ELF-1 (cell line): Measurements from ENCODE around the gene GOLGA6A.
A peak's percentile ranks its signal among the peaks of the same experiment; 100 is the strongest.
"Not testable (repeated sequence)": the region's sequence is repeated elsewhere in the genome, so short reads cannot be mapped to it uniquely, and the experiment has no call there.

ENCODE experiments used
- DNase-seq: peaks from one replicate; pipeline ENCODE4 v3.0.0-alpha.2; 2016; ENCODE audit warnings: low read depth, low spot score

GOLGA6A gene

DNA sequence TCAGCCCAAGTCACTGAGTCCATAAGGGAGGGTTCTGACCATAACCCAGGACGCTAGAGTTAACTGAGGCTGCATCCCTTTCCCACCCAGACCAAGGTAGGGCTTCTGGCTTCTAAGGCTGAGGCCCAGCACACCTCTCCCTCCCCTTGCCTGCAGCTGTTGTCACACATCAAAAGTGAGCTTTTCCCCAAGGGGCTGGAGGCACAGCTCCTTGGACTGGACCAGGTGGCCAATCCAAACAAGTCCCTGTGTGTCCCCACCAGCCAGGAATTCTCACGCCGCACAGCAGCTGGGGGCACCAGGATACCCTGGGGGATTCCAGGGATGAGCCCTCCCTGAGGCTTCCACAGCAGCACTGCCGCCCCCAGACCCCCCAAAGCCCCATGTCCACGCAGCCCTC lies 25.8 kb upstream of the GOLGA6A start:
- DNase-seq: no peak

DNA sequence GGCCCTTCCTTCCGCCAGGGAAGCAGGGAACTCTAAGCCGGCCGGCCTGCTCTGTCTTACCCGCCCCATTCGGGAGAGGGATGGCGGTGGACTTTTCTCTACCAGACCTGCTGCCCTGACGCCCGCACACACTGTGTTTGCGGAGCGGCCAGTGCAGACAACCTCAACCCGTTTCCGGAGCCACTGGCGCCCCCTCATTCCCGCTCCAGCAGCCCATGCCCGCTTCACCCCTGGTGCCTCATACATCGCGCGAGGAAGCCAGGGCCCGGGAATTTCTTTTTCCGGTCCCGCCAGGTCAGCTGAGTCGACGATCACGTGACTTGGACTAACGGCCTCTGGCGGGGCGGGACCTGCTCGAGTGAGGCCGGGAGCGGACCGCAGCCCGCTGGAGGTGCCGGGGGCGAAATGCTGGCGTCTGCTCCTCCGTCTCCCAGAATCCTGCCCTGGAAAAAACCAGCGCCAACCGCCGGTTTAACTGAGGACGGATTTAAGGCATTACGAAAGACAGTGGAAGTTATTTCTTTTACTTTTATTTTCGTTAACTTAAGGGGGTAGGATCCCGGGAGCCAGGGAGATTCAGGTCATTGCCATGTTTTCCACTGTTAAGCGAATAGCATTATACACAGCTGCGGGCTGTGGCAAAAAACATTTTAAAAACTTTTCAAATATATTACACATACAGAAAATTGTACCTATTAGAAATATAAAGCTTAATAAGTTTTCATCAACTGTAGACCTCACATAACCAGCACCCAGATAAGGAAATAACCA lies 17.8 kb upstream of the GOLGA6A start:
- DNase-seq: peak; percentile 97

DNA sequence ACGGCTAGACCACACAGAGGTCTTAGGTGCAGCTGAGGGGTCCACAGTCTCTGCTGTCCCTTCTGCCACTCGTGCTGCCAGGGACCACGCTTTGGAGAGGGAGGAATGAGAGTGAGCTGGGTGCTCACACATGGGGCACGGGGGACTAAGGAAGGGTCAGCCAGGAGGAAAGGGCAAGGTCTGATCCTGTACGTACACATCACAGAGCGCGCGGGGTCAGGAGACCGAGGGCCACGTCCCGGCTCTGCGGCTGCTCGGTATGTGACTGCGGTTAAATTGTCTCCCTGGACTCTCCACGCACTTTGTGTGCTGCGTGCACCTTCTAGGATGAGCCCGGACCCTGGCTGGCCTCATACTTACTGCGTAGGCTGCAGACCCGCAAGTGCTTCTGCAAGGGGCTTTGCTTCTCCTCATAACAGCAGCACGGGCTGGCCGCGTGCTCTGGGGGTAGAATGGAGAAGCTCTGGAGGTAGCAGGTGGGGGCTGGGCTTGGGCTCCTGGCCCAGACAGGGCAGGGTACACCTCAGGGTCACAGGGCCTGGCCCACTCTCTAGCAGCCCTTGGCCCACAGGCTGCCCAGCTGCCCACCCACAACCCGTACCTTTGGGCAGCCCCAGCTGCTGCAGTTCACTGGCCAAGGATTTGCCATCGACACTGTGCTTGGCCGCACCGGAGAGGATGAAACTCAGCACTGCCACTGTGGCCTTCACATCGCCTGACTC lies 14.6 kb upstream of the GOLGA6A start:
- DNase-seq: not testable (repeated sequence)

DNA sequence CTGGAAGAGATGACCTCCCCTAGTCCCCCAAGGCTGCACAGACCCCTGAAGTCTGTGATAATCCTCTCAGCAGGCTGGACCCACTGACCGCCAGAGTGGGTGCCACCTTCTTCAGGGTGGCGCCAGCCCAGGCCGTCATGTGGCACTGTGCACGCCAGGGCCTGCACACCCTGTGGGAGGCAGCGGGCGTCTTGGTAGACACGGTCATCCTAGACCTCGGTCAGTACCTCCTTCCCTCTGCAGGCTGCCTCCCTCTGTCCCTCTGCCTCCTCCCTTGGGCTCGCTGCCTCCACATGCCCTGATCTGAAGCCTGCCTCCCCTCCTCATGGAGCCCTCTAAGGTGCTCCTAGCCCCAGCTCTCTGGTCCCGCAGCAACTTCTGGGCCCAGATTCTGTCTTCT lies 13.3 kb upstream of the GOLGA6A start:
- DNase-seq: not testable (repeated sequence)

DNA sequence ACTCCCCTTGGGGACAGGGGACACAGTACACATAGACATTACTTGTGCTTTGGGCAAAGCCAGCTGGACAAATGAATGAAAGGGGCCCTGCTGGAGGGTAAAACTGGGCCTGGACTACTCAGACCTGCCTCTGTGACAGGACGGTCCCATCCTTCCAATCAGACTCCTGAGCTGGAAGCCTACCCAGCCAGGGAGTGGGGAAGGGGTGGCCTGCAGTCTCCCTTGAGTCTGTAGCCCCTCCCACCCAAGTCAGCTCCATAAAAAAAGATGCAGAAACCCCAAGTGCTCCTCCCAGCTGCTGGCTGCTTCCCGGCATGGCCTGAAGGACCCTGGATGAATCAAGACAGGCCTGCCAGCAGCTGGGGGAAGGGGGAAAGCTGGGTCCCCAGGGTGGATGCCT lies 12.2 kb upstream of the GOLGA6A start:
- not testable (repeated sequence) for DNase-seq

DNA sequence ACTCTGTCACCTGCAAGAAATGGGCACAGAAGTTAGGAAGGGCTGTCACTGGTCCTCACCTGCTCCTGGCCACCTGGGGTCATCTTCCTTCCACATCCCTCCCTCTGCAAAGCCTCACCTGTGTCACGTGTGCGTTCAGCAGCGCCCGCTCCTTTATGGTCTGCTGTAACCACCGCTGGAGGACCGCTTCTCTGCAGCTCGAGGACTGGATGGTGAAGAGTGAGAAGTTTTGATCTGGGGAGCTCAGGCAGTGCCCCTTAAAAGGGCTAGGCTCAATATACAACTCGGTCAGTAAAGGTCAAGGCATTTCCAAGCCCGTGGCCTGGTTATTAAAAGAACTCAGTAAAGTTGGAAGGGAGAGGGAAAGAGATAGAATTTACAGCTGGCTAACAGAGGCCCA lies 6.6 kb downstream of the GOLGA6A start:
- DNase-seq: not testable (repeated sequence)

DNA sequence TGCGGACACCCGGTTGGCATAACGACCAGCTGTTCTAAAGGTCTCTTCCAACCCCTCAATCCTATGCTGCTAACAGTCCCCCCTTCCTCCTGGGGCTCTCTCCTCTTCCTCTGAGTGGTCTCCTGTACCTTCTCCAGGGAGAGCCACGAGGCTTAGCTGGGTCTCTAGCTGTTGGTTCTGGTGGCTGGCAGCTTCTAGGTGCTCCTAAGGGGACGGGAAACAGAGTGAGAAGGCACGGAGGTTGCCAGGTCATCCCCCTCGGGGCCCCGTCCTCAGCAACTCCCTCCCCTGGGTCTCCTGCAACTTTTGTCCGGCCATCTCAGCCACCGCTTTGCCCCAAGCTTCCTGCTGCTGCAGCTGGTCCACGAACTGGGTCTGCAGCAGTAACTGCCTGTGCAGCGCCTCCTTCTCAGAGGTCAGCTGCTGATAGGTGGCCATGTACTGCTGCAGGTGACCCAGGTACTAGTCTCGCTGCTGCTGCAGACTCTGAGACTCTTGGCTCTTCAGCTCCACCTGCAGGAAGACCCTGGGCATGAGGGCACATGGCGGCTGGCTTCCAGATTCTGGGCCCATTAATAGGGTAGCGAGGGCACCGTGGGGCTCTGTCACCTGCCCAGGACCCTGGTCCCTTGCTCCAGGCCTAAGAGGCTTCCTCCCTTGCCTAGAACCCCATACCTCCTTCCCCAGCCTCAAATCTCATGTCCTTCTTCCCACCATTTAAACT lies 9.6 kb downstream of the GOLGA6A start:
- not testable (repeated sequence) for DNase-seq

DNA sequence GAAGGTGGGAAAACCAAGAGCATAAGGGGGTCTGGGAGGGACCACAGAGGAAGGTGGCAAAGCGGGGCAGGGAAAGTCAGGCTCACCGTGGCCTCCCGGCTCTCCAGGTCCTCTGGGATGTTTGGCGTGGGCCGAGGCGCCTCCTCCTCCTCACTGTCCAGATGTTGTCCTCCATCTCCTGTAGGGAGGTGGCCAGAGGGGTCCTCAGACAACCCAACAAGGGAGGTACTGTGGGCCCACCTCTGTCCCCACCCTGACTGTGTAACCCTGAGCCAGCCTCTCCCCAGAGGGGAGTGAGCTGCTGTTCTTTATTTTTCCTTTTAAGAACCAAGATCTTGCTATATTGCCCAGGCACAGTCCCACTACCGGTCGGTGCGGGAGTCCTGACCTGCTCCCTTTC lies 10.2 kb downstream of the GOLGA6A start:
- not testable (repeated sequence) for DNase-seq

DNA sequence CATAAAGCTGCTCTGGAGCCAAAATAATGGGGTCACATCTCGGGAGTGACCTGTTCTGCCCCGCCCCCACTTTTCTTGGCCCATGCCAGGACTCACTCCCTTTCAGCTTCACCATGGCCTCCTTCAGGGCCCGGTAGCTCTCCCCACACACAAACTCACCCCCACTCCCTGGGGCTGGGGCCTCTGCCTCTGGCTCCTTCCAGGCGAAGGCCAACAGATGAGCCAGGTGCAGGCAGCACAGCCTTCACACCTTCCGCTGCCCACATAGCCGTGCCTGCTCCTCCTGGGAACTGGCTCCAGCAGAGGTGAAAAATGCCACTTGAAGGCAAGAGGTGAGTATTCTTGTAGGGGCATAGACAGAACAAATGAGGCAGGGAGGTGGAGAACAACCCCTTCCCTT lies 10.7 kb downstream of the GOLGA6A start:
- not testable (repeated sequence) for DNase-seq

DNA sequence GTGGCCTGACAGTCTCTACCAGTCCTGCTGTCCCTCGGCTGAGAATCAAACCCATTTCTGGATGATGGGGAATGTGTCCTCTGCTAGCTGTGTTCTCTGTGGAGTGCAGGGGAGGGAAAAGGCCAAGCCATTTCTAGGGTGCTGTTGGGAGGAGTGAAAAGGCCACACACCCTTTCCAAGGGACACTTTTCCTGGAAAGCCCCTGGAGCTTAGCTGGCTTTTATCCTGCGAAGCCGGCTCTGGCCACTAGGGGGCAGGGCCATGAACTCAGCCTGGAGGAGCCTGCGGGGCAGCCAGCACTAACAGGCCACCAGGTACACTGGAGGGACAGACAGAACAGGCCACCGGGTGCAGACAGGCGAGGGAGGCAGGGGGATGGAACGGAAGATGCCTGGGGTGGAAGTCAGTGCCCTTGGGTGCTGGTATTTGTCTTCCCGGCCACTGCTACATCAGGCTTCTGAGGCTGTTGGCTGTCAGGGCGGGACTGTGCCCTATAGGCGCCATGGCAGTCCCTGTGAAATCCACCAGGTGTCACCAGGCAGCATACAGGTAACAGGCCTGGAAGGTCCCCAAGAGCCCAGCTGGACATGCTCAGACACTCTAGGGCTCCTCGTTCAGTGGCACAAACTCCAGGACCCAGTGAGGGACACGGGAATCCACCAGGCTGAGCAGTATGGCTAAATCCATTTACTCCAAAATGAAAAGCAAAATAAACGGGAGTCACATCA lies 16.5 kb downstream of the GOLGA6A start:
- not testable (repeated sequence) for DNase-seq

DNA sequence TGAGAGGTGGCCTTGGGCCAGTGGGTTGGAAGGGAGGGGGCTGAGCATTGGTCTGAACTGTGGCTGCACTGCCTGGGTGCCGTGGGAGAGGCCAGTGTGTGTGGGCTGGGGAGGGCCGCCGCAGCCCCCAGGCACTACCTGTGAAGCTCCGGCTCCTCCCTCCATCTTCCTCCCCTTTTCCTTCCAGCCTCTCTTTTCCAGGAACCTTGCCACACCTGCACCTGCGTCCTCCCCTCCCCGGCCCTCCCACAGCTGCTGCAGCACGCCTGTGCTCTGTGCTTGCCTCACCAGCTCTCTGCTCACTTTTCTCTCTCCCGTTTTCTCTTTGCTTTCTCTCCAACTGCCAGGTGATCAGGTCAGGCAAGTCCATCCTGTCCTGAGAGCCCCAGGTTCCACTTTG lies 17.5 kb downstream of the GOLGA6A start:
- DNase-seq: not testable (repeated sequence)

DNA sequence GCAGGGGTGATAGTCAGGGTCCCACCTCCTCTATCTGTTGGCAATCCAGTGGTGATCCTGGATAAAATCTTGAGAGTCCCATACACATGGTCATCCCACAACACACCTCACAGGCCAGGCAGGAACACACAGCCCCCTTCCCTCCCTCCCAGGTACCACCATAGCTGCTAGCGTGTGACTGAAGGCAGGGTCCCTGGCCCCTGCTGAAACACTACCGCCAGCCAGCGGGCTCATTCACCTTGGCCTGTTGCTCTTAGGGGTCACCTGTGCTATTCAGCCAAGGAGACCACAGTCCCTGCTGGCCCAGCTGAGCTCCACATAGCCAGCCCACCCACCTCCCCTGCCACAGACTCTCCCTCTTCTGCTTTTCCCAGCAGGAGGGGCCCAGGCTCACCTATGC lies 18.2 kb downstream of the GOLGA6A start:
- not testable (repeated sequence) for DNase-seq

DNA sequence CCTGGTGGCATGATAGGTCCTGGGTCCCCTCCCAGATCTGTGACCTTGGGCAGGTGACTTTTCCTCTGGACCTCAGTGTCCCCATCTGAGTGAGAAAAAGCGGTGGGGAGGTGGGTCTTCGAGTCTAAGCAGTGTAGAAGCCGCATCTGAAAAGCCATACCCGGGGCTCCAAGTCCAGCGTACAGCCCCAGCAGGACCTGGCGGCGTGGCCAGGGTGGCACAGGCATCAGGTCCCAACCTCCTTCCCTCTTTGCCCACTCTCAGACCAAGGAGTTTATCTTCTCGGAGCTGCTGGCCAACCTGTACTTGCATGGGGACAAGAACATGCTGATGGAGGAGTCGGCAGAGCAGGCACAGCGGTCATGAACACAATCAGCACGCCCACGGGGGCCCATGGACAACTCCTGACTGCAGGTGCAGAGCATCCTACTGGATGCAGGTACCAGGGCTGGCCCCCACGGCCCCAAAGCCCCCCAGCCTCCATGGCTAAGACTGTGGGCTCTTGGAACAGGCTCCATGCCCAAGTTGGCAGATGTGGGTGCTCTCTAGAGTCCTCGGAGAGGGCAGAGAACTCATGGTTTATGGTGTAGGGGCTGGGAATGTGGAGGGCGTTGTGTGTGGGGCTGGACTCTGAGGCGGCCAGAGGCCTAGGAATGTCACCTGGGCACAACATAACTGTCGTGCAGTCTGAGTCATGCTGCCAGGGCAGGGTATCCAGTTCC lies 18.8 kb downstream of the GOLGA6A start:
- not testable (repeated sequence) for DNase-seq

DNA sequence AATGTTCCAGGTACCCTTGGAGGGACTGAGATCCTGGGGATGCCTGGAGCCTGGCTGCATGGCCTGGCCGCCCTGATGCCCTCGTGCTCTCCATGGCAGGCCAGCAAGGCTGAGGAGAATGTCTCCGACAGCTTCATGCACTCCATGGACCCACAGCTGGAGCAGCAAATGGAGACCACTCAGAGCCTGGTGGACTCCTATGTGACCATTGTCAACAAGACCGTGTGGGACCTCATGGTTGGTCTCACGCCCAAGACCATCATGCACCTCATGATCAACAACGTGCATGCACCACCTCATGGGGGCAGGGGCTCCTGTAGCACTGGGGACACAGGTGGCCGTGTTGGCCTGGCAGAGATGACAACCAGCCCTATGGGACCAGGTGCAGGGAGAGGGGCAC lies 19.7 kb downstream of the GOLGA6A start:
- DNase-seq: no peak

DNA sequence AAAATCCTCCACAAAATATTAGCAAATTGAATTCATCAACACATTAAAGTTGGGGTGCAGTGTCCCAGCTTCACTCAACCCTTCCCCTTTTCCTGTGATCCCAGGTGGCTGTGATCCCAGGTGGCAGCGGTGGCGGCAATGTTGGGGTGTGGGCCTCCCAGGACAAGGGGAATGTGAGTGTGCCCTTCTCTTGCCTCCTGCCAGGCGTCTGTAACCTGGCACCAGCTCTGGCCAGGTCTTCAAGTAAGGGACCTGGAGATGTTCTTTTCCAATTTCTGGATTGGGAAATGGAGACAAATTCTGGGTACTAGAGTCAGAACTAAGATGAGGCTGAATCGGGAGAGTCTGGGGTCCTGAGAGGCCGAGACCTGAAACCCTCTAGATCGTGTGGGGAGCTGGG lies 20.1 kb downstream of the GOLGA6A start:
- DNase-seq: no peak

DNA sequence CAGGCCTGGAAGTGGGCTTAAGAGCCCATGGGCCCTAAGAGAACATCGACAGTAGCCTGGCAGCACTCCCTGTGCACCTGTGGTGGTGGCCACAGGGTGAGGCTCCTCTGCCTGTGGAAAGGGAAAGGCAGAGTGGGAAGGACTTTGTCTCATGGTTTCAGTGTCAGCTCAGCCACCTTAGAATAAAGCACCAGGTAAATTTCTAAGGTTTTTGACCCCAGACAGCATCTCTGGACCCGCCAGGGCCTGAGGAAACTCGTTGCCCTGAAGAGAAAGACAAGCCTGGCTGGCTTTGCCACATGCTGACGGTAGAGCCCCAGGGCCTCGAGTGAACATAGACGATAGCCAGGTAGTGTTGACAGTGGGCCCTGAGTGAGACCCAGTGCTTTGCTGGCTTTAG lies 22.1 kb downstream of the GOLGA6A start:
- peak; percentile 28 for DNase-seq

DNA sequence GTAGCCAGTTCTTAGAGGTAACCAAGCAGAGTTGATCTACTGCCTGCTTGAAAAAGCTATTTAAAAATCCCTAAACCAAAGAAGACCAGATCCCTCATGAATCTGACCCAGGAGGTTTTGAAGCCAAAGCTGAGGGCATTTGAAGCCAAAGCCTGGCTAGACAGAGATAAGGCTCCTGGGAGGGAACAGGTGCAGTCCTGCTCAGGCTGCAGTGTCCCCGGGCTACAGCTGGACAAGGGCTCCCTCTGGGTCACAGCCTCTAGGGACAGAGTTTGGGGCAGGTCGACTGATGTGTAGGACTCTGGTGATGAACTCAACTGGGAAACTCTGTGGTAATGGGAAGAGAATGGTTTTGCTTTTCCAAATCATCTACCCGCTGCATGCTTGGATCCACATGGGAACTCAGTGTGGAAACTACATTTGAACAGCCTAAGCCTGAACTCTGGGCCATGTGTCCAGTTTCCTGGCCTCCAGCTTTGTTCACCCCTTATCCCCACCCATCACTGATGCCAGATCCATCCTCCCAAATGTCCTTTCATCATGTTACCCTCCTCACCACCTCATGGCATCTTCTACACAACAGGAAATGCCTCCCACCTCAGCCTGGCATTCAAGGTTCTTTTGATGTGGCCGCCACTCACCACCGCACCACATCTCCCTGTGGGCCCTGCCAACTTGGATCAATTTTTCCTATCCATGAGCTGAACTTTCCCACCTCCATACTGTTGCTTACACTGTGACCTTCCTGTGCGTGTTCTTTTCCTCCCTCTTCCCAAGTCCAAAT lies 23.1 kb downstream of the GOLGA6A start:
- DNase-seq: not testable (repeated sequence)

DNA sequence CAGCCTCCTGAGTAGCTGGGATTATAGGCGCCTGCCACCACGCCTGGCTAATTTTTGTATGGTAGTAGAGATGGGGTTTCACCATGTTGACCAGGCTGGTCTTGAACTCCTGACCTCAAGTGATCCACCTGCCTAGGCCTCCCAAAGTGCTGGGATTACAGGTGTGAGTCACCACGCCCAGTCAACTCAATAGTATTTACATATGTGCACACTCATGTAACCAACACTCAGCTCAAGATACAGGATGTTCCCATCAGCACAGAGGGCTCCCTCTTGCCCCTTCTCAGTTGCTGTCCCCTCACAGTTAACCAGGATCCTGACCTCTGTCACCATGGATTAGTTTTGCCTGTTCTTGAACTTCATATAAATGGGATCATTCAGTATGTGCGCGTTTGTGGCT lies 26.0 kb downstream of the GOLGA6A start:
- not testable (repeated sequence) for DNase-seq

DNA sequence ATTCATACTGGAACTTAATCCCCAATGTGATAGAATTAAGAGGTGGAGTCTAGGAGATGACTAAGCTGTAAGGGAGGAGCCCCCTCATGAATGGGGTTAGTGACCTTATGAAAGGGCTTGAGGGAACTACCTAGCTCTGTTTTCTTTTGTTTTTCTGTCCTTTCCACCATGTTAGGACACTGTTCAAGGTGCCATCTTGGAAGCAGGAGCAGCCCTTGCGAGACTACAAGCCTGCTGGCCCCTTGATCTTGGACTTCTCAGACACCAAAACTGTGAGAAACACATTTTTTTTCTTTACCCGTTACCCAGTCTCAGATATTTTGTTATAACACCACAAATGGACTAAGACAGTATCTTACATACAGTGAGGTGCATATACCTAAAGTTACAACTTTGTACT lies 26.5 kb downstream of the GOLGA6A start:
- DNase-seq: no peak

DNA sequence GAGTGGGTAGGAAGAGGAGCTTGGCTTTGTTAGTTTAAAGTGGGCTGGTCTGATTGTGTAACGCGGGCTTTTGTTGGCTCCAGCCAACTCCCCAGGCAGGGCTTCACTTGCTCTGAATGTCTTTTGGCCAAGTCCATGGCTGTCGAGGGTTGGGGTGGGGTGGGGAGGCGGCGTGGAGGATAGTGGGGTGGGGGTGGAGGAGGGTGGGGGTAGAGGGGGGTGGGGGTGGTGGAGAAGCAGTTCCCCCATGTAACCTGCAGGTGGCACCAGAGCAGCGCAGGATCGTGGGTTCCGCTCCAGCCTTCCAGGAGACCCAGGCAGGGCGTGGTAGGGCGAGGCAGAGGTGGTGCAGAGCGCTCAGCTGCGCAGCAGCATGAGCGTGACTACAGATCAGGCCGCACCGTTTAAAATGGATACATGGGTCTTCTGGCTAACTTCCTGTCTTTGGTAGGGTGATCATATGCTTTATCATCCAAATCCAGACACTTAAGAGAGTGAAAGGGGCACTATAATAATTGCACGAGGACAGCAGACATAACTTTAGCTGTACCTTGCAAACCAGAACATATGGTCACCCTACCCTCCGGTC lies 28.3 kb downstream of the GOLGA6A start:
- DNase-seq: peak; percentile 67
